Fibroblast of villous mesenchyme (primary cell): ENCODE measurements around the gene BZW1. TPM values are rescaled to one million over a fixed set of nuclear protein-coding genes. Genes with fewer than 3 reads are reported as not detected.
A peak's percentile ranks its signal among the peaks of the same experiment; 100 is the strongest.

ENCODE experiments used
- DNase-seq: peaks from one replicate; pipeline ENCODE4 v3.0.0-alpha.2; 2010; ENCODE audit warnings: low read depth
- H3K4me3 ChIP-seq: 2 replicates; pipeline ENCODE4 v1.5.1; 2011; ENCODE audit warnings: low read depth, mild to moderate bottlenecking, low read length
- CTCF ChIP-seq: IDR thresholded peaks from 2 replicates; pipeline ENCODE4 v1.5.1; 2012; ENCODE audit warnings: low read depth, mild to moderate bottlenecking, low read length; ENCODE audit not compliant: insufficient read depth
- total RNA-seq: library from RNA; depleted of rRNA; stranded (reverse); fragments of >200 nt; gene quantifications from 2 replicates; pipeline ENCODE4 v1.2.3, GENCODE V29; 2012

BZW1 gene
- total RNA-seq, 1 donor: 662 TPM

- peak; percentile 48 for DNase-seq
- peak overlapping the region; percentile 91 for H3K4me3 ChIP-seq
- no peak for TF ChIP-seq CTCF
Measured at GRCh38 chr2:200860092-200860795, 48.5 kb downstream of the BZW1 start.

- no peak for DNase-seq
- H3K4me3 ChIP-seq: peak overlapping the region; percentile 91
- no peak for TF ChIP-seq CTCF
Measured at GRCh38 chr2:200861617-200862155, 50.0 kb downstream of the BZW1 start.

- peak; percentile 86 for DNase-seq
- TF ChIP-seq CTCF: no peak
- peak overlapping the region; percentile 91 for H3K4me3 ChIP-seq
Measured at GRCh38 chr2:200862532-200863000, 50.9 kb downstream of the BZW1 start.

- H3K4me3 ChIP-seq: peak overlapping the region; percentile 91
- no peak for TF ChIP-seq CTCF
- no peak for DNase-seq
Measured at GRCh38 chr2:200863782-200864175, 52.1 kb downstream of the BZW1 start.

GRCh38 chr2:200864176-200865034 lies 52.7 kb downstream of the BZW1 start, which contains the start of gene CLK1:
CLK1 (minus strand) TSS chr2:200864658; CDS start chr2:200861862, 2,796 bp downstream.
- H3K4me3 ChIP-seq: peak within 1 kb of the TSS; percentile 91
- no peak for TF ChIP-seq CTCF
- DNase-seq: peak; percentile 95

GRCh38 chr2:200869014-200869413 lies 57.3 kb downstream of the BZW1 start:
- no peak overlapping the region for H3K4me3 ChIP-seq
- TF ChIP-seq CTCF: no peak
- DNase-seq: no peak
